Measurements from ENCODE around the gene DEPP1.

DNA sequence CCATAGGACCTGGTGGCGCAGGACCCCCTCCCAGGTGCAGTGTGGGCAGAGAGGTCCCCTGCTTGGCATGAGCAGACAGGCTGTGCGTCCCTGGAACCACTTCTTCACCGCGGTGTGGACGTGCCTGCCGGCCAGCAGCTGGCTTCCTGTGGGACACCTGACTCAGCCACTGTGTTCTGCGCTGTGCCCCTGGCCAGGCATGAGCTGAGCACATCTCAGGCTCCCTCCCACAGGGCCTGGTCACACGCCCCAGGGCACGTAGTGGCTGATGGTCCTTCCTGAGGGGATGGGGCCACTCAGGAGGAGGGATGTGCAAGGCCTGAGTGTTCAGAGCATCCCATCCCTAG, 3.5 kb upstream of the DEPP1 start:
- TF ChIP-seq, protein P1, sequence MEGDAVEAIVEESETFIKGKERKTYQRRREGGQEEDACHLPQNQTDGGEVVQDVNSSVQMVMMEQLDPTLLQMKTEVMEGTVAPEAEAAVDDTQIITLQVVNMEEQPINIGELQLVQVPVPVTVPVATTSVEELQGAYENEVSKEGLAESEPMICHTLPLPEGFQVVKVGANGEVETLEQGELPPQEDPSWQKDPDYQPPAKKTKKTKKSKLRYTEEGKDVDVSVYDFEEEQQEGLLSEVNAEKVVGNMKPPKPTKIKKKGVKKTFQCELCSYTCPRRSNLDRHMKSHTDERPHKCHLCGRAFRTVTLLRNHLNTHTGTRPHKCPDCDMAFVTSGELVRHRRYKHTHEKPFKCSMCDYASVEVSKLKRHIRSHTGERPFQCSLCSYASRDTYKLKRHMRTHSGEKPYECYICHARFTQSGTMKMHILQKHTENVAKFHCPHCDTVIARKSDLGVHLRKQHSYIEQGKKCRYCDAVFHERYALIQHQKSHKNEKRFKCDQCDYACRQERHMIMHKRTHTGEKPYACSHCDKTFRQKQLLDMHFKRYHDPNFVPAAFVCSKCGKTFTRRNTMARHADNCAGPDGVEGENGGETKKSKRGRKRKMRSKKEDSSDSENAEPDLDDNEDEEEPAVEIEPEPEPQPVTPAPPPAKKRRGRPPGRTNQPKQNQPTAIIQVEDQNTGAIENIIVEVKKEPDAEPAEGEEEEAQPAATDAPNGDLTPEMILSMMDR (IDR thresholded peaks at IDR 0.05): no peak
- peak in 1 of 3 donors; percentile 6 for TF ChIP-seq POLR2A (IDR thresholded peaks at IDR 0.05)
